NOMO-1 treated with dmso at 0.1 percent for 144 hours (cell line): ENCODE data around the gene CSH2.
"Not testable (repeated sequence)": the region's sequence is repeated elsewhere in the genome, so short reads cannot be mapped to it uniquely, and the experiment has no call there.

Experiments used
- DNase-seq: peaks from one replicate; lab custom pipeline; 2025; ENCODE audit not compliant: unreplicated experiment; lab: John Stamatoyannopoulos, UW

Gene CSH2

DNA sequence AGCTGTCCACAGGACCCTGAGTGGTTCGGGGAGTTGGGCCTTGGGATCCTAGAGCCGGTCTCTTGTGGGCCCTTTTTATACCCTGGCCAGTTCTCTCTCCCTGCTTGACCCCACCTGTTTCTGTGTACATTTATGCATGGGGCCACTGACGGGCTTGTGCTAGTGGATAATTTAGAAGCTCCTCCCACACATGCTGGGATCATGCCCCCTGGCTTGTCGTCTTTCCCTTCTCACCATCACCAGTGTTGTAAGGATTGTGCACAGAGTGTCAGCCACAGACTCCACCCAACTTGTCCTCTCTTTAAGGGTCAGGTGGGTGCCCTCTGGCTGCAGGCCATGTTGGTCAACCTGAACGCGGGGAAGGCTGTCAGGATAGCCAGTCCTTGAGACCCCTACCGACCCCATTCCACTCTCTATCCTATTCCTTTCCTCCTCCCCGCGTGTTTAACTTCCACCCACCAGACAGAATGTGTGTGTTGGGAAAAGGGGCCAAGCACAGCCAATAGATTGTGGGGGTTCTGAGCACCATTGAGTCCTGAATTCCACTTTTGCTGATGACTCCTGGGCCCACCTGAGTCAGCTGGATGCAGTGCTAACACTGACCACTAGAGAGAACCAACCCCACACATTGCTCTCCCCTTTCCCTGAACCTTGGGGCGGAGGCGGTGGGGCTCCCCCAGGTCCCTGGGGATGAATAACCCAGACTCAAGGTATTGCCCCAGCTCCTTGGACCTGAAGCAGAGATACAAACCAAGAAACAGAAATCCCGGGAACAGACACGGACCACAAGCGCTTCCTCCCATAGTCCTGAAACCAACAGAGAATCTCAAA lies 23.3 kb upstream of the CSH2 start, which contains the start of gene CSH1:
Gene CSH1 (minus strand): TSS at position 51 of the 831 bp plus-strand sequence. CDS start 63 bp downstream, outside the sequence.
- DNase-seq, result not testable (repeated sequence)

DNA sequence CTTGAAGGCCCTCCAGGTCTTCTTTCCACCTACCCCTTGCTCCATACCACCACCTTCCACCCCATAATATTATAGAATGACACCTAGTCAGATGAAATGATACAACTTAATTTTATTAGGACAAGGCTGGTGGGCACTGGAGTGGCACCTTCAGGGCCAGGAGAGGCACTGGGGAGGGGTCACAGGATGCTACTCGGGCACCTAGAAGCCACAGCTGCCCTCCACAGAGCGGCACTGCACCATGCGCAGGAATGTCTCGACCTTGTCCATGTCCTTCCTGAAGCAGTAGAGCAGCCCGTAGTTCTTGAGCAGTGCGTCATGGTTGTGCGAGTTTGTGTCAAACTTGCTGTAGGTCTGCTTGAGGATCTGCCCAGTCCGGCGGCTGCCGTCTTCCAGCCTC lies 21.3 kb upstream of the CSH2 start:
- DNase-seq, result not testable (repeated sequence)

DNA sequence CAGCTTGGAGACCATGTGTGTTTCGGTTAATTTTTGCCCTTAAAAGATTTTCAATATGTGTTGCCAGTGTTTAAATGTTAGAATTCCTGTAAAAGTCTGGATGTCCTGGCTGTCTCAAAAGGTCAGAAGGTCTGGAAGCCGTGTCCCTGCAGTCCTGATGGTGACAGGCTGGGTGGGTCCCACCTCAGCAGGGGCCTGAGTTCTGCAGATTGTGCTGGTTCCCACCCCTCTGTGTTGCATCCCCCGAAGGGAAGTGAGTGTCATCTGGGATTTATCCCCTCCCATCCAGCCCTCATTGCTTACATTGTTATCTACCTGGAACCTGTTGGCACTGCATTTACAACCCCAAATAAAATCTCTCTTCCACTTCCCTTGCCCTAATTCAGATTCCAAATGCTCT lies 20.5 kb upstream of the CSH2 start:
- not testable (repeated sequence) for DNase-seq

DNA sequence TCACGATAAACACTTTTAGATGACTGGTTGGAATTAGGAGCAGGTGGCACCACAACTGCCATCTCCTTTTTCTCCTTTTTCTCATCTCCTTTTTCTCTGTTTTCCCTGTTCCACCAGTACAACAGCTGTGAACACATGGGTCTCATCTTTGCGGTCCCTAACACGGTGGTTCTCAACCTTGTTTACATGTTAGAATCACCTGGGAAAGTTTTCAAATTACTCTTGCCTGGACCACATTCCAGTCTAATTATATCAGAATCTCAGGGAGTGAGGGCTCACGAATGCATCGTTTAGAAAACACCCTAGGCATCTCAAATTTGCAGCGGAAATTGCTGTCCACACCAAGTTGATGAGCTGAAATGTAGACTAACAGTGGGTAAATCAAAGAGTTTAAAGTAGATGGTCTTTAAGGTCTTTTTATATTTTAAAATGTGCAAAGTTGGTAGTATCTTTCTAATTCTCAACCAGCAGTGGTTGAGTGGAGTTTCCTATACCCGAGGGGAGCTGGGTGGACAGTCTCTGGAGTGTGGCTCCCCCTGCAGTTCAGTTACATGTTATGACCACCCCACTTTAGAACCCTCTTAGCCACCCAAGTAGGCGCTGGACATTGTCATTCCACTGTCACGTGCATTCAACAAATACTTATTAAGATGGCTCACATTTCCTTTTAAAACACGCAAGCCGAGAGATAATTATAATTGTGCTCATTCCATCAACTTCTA lies 19.0 kb upstream of the CSH2 start:
- DNase-seq, result not testable (repeated sequence)

DNA sequence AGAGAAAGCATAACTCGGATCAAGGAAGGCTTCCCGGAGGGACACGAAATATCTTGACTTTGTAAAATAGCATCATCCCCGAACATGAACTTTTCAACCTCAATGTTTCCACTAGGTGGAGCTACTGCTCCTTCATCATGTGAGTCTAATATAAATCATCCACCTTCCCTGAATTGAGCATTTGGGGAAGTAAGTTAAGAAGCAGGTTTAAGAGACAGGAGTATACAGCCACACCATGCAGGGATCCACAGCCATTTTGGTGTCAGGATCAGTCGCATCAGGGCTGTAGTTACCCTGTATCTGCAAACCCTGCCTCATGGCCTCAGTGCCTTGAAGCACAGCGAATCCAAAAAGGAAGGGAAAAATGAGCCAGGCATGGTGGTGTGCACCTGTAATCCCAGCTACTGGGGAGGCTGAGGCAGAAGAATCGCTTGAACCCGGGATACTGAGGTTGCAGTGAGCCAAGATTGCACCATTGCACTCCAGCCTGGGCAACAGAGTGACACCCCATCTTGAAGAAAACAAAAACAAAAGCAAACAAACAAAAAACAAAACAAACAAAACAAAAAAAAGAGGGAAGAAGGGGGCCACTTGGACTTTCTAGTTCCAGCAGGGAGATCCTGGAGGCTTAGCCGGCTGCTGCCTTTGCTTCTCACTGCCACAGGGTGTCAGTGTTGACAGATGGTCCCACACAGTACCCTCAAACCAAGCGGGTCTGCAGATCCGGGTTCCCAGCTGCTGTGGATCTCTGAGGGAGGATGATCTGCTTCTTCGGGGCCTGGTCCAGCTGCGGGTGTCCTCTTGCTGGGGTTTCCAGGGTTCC lies 15.8 kb upstream of the CSH2 start:
- not testable (repeated sequence) for DNase-seq

DNA sequence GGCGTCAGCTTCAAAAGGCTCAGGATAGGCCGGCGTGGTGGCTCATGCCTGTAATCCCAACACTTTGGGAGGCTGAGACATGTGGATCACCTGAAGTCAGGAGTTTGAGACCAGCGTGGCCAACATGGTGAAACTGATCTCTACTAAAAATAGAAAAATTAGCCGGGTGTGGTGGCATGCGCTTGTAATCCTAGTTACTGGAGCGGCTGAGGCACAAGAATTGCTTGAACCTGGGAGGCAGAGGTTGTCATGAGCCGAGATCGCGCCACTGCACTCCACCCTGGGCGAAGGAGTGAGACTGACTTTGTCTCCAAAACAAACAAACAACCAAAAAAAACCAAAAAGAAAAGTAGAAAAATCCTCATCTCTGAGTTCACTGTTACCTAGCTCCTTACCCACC lies 11.6 kb upstream of the CSH2 start:
- not testable (repeated sequence) for DNase-seq

DNA sequence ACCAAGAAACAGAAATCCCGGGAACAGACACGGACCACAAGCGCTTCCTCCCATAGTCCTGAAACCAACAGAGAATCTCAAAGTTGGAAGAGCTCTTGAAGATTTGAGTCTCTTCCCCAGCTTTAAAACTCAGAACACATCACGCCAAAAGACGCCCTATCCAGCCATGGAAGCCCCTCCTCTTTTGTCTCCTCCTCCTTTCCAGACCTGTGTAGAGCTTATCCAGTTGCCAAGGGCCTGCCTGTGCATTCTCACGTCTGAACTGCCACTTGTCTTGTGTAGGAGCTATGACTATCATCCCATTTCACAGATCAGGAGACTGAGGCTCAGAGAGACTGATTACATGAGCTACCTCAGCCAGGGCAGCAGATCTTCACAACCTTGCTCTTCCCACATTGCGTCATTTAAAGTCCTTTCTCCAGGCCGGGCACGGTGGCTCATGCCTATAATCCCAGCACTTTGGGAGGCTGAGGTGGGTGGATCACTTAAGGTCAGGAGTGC lies 9.2 kb upstream of the CSH2 start:
- DNase-seq, result not testable (repeated sequence)

DNA sequence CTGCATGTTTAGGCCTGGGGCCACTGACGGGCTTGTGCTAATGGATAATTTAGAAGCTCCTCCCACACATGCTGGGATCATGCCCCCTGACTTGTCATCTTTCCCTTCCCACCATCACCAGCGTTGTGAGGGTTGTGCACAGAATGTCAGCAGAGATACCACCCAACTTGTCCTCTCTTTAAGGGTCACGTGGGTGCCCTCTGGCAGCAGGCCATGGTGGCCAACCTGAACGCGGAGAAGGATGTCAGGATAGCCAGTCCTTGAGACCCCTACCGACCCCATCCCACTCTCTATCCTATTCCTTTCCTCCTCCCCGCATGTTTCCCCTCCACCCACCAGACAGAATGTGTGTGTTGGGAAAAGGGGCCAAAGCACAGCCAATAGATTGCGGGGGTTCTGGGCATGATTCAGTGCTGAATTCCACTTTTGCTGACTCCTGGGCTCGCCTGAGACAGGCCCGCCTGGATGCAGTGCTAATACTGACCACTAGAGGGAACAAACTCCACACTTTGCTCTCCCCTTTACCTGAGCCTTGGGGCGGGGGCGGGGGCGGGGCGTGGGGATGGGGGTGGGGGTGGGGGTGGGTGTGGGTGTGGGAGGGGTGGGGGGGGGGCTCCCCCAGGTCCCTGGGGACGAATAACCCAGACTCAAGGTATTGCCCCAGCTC lies 8.6 kb upstream of the CSH2 start, which contains the start of gene GH2:
Gene GH2 (minus strand): TSS at position 10 of the 667 bp plus-strand sequence. CDS start 143 bp downstream, outside the sequence.
- no peak for DNase-seq

DNA sequence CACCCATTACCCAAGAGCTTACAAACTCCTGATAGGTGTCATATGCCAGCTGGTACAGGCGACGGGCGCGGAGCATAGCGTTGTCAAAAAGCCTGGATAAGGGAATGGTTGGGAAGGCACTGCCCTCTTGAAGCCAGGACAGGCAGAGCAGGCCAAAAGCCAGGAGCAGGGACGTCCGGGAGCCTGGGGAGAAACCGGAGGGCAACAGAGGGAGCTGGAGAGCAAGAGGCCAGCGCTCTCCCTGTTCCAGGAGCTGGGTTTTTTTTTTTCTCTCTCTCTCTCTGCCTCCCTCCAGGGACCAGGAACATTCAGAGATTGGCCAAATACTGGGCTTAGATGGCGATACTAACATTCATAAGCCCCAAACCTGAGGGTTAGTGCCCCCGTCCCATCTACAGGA lies 7.9 kb upstream of the CSH2 start:
- not testable (repeated sequence) for DNase-seq

DNA sequence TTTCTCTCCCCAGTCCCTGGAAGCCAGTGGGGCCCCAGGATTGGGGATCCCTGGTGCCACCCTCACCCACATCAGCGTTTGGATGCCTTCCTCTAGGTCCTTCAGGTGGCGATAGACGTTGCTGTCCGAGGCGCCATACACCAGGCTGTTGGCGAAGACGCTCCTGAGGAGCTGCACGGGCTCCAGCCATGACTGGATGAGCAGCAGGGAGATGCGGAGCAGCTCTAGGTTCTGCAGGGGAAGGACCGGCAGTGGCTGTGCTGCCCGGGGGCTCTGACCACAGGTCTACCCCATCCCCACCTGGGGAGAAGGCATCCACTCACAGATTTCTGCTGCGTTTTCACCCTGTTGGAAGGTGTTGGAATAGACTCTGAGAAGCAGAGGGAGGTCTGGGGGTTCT lies 7.2 kb upstream of the CSH2 start:
- DNase-seq, result no peak

DNA sequence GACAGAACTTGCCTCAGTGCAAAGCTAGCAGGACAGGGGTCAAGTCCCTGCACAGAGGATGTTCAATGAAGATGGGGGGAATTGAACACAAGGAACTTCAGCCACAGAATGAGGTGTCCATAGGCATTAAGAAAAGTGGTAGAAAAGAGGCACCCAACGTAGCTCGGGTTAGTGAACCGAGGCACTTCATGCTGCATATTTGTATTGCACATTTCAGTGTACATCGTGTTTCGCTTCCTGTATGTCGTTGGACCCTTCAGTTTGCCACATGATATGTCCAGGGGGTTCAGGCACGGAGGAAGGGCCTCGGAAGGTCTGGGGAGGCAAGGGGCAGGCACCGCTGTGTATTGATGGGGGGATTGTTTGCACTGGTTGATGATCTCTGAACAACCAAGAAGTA lies 4.9 kb upstream of the CSH2 start:
- not testable (repeated sequence) for DNase-seq

DNA sequence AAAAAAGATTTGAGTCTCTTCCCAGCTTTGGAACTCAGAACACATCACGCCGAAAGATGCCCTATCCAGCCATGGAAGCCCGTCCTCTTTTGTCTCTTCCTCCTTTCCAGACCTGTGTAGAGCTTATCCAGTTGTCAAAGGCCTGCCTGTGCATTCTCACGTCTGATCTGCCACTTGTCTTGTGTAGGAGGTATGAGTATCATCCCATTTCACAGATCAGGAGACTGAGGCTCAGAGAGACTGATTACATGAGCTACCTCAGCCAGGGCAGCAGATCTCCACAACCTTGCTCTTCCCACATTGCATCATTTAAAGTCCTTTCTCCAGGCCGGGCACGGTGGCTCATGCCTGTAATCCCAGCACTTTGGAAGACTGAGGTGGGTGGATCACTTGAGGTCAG lies 1.2 kb upstream of the CSH2 start:
- not testable (repeated sequence) for DNase-seq

DNA sequence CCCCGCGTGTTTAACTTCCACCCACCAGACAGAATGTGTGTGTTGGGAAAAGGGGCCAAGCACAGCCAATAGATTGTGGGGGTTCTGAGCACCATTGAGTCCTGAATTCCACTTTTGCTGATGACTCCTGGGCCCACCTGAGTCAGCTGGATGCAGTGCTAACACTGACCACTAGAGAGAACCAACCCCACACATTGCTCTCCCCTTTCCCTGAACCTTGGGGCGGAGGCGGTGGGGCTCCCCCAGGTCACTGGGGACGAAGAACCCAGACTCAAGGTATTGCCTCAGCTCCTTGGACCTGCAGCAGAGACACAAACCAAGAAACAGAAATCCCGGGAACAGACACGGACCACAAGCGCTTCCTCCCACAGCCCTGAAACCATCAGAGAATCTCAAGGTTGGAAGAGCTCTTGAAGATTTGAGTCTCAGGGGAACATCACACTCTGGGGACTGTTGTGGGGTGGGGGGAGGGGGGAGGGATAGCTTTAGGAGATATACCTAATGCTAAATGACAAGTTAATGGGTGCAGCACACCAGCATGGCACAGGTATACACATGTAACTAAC lies 667 bp upstream of the CSH2 start:
- DNase-seq, result not testable (repeated sequence)

DNA sequence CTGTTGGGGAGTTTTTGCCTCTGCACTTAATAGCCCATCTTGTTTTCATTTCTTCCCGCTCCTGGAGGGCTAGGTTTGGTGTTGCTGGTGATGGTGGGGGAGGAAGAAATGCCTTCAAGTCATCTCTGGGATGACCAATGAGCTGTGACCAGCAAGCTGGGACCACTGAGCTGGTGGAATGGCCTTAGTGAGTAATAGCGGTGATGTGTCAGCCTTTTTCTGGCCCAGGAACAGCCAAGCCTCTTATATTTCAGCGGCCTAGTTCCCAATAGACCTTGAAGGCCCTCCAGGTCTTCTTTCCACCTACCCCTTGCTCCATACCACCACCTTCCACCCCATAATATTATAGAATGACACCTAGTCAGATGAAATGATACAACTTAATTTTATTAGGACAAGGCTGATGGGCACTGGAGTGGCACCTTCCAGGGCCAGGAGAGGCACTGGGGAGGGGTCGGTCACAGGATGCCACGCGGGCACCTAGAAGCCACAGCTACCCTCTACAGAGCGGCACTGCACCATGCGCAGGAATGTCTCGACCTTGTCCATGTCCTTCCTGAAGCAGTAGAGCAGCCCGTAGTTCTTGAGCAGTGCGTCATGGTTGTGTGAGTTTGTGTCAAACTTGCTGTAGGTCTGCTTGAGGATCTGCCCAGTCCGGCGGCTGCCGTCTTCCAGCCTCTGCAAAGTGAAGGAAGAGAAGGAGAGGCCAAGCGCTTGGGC lies 1.7 kb downstream of the CSH2 start:
- not testable (repeated sequence) for DNase-seq

DNA sequence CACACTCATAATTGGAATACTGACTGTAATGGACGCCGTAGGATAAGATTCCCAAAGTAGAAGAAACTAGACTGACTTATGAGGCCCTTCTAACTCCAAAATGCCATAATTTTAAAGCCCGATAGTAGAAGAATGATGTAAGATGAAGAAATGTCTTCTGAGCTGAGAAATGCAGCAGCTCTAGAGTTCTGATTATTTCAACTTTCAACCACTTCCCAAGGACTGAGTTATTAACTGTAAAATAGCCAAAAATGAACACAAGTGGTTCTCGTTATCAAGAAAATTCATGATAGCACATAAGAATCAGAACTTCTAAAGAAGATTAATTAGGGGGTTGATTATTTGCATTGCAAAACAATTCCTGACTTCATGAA lies 3.2 kb downstream of the CSH2 start:
- not testable (repeated sequence) for DNase-seq

DNA sequence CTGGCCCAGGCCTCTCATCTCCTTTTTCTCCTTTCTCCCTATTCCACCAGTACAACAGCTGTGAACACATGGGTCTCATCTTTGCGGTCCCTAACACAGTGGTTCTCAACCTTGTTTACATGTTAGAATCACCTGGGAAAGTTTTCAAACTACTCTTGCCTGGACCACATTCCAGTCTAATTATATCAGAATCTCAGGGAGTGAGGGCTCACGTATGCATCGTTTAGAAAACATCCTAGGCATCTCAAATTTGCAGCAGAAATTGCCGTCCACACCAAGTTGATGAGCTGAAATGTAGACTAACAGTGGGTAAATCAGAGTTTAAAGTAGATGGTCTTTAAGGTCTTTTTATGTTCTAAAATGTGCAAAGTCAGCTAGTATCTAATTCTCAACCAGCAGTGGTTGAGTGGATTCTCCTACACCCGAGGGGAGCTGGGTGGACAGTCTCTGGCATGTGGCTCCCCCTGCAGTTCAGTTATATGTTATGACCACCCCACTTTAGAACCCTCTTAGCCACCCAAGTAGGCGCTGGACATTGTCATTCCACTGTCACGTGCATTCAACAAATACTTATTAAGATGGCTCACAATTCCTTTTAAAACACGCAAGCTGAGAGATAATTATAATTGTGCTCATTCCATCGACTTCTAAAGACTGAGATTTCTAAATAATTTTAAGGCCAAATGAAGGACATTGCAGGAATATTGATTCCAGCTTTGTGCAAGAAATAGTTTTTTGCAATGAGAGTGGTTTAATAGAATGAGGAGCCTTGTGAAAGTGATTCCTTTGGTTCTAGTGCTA lies 3.8 kb downstream of the CSH2 start:
- DNase-seq, result not testable (repeated sequence)

DNA sequence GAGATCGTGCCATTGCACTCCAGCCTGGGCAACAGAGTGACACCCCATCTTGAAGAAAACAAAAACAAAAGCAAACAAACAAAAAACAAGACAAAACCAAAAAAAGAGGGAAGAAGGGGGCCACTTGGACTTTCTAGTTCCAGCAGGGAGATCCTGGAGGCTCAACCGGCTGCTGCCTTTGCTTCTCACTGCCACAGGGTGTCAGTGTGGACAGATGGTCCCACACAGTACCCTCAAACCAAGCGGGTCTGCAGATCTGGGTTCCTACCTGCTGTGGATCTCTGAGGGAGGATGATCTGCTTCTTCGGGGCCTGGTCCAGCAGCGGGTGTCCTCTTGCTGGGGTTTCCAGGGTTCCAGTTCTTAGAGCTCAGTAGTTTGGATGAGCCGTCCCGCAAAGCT lies 6.9 kb downstream of the CSH2 start:
- DNase-seq, result not testable (repeated sequence)

DNA sequence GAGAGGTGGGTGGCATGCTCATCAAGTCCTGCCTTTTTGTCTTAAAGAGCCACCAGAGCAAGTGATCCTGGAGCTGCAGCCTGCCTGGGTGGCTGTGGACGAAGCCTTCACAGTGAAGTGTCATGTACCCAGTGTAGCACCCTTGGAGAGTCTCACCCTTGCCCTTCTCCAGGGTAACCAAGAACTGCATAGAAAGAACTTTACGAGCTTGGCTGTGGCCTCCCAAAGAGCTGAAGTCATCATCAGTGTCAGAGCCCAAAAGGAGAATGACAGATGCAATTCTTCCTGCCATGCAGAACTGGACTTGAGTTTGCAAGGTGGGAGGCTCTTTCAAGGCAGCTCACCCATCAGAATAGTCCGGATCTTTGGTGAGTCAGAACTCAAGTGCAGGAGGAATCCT lies 14.2 kb downstream of the CSH2 start:
- no peak for DNase-seq

DNA sequence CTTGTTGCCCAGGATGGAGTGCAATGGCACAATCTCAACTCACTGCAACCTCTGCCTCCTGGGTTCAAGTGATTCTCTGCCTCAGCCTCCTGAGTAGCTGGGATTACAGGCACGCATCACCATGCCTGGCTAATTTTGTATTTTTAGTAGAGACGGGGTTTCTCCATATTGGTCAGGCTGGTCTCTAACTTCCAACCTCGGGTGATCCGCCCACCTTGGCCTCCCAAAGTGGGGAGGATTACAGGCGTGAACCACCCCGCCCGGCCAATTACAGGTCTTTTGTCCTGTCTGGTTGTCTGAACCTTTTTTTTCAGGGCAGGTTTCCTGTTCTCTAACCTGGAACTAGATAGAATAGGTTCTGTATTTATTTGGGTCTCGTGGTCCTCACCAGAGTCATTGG lies 17.1 kb downstream of the CSH2 start:
- not testable (repeated sequence) for DNase-seq
